Psoas muscle (tissue), 8 donors: ENCODE results near the gene DISP2. TPM values are rescaled to one million over a fixed set of nuclear protein-coding genes. Genes with fewer than 3 reads are reported as not detected.

Source experiments
- ATAC-seq, 4 donors: fragments of 200-7000 bp; cut with Tn5 transposase; one replicate each; pipeline ENCODE4 v1.9.1; 2020; ENCODE audit warnings: moderate library complexity in 3 of 4, mild to moderate bottlenecking in 2 of 4
- DNase-seq, 2 donors: peaks; one replicate each; pipeline ENCODE4 v3.0.0-alpha.2; 2020
- H3K27ac ChIP-seq: fragments of 200-600 bp; one replicate; pipeline ENCODE4 v1.8.0; 2022
- H3K27me3 ChIP-seq, 3 donors: fragments of 200-600 bp in 1 of 3; one replicate each; pipeline versions ENCODE4 v1.6.1 to v1.8.0; 2013 to 2022; ENCODE audit warnings: low read length in 2 of 3, mild to moderate bottlenecking in 2 of 3, moderate library complexity in 1 of 3; ENCODE audit not compliant: insufficient read depth in 3 of 3
- H3K36me3 ChIP-seq, 2 donors: fragments of 200-600 bp in 1 of 2; one replicate each; pipeline versions ENCODE4 v1.6.1 to v1.8.0; 2013 to 2022; ENCODE audit warnings: low read depth in 1 of 2, mild to moderate bottlenecking in 1 of 2, moderate library complexity in 1 of 2; ENCODE audit not compliant: insufficient read depth in 1 of 2
- H3K4me1 ChIP-seq: fragments of 200-600 bp; one replicate; pipeline ENCODE4 v1.8.0; 2022
- H3K4me3 ChIP-seq: fragments of 200-600 bp; one replicate; pipeline ENCODE4 v1.8.0; 2022; ENCODE audit warnings: mild to moderate bottlenecking
- H3K9me3 ChIP-seq: fragments of 200-600 bp; one replicate; pipeline ENCODE4 v1.8.0; 2022
- WGBS, 3 donors: extraction: QIAGEN DNeasy Blood & Tissue Kit; methylation state at CpG; one replicate each; pipeline versions ENCODE4 v1.1.6 to v1.1.7; 2013; 5-methylcytosine and 5-hydroxymethylcytosine counted together
- intact Hi-C, 2 donors: fragments of 100-400 bp; cut with DNase I; formaldehyde crosslinking; loops; one replicate each; pipeline versions ENCODE4 v1.11.0 to v1.14.2; 2022
- polyA plus RNA-seq, 3 donors: library from polyadenylated mRNA; stranded (reverse); fragments of 200-250 nt; gene quantifications; one replicate each; pipeline ENCODE4 v1.2.3, GENCODE V29; 2013
- total RNA-seq, 4 donors: library from RNA; stranded (reverse); fragmentation: NEBNext Ultra II Directional in 2 of 4; extraction: Animal tissue kit (Norgen Biotek cat#: 25700) in 2 of 4; gene quantifications; one replicate each; pipeline versions ENCODE4 v1.2.1 to v1.2.4, GENCODE V29; 2021 to 2023
- TF ChIP-seq, protein P1 (sequence below): fragments of 200-600 bp; IDR thresholded peaks from one replicate; pipeline ENCODE4 v1.8.0; 2022; ENCODE audit warnings: antibody characterized with exemption
- donor health status: healthy with polysubstance abuse.
- donor health status: DM: no; HTN: no; CAD: no; lungs with moderate emphysema.
- donor health status: Bipolar disorder and iron deficiency.
- donor health status: healthy.
- donor health status: DM: yes; HTN: yes; CAD: no.
- donor health status: DM: no; HTN: no; CAD: no.
- donor health status: DM: no; HTN: no; CAD: no.
- donor health status: DM: yes; HTN: yes; CAD: no.

Gene DISP2
- total and polyA plus RNA-seq, 7 donors, result 0.05 to 2.4 (median 0.62) TPM

DNA sequence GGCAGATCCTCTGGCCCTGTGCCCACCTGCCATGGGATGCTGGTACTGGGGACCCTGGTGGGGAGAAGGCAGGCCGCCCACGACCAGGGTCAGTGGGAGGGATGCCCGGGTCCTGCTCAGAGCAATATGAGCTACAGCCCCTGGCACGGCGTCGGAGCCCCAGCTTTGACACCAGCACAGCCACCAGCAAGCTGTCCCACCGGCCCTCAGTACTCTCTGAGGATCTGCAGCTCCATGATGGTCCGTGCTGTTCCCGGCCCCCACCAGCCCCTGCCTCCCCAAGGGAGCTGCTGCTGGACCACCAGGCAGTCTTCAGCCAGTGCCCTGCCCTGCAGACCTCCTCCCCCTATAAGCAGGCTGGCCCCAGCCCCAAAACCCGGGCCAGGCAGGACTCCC, 11.5 kb downstream of the DISP2 start:
- intact Hi-C loops, result loop anchor here in 1 of 2 donors (5.0 kb wide), 1 partner anchor 53 kb away; no protein-coding TSS in a partner anchor
- ATAC-seq (no peak), DNase-seq (no peak)
- 80 to 89% (median 82%) methylated on average over 10 of the region's 10 CpGs for WGBS, 3 donors
- H3K4me1 ChIP-seq, result peaks cover 18% of the 10 kb centered on the region
- no peaks in the 10 kb centered on the region for H3K9me3 ChIP-seq
- TF ChIP-seq, protein P1, sequence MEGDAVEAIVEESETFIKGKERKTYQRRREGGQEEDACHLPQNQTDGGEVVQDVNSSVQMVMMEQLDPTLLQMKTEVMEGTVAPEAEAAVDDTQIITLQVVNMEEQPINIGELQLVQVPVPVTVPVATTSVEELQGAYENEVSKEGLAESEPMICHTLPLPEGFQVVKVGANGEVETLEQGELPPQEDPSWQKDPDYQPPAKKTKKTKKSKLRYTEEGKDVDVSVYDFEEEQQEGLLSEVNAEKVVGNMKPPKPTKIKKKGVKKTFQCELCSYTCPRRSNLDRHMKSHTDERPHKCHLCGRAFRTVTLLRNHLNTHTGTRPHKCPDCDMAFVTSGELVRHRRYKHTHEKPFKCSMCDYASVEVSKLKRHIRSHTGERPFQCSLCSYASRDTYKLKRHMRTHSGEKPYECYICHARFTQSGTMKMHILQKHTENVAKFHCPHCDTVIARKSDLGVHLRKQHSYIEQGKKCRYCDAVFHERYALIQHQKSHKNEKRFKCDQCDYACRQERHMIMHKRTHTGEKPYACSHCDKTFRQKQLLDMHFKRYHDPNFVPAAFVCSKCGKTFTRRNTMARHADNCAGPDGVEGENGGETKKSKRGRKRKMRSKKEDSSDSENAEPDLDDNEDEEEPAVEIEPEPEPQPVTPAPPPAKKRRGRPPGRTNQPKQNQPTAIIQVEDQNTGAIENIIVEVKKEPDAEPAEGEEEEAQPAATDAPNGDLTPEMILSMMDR, result no peak
- no peaks in the 10 kb centered on the region for H3K27me3 ChIP-seq
- H3K4me3 ChIP-seq, result no peak overlapping the region
- H3K27ac ChIP-seq, result no peak overlapping the region
- no peaks in the 10 kb centered on the region for H3K36me3 ChIP-seq

DNA sequence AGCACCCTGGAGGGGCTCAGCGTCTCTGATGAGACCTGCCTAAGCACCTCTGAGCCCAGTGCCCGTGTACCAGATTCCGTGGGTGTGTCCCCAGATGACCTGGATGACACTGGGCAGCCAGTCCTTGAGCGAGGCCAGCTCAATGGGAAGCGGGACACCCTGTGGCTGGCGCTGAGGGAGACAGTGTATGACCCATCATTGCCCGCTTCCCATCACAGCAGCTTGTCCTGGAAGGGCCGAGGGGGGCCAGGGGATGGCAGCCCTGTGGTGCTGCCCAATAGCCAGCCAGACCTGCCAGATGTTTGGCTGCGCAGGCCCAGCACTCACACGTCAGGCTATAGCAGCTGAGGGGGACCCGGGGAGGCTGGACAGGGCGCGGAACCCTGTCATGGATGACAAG, 12.0 kb downstream of the DISP2 start:
- H3K27ac ChIP-seq, result no peak overlapping the region
- peaks cover 18% of the 10 kb centered on the region for H3K4me1 ChIP-seq
- no peak overlapping the region for H3K4me3 ChIP-seq
- no peaks in the 10 kb centered on the region for H3K36me3 ChIP-seq
- whole genome bisulfite sequencing, 3 donors, result 67 to 82% (median 69%) methylated on average over 13 of the region's 13 CpGs
- no peaks in the 10 kb centered on the region for H3K27me3 ChIP-seq
- no peak for DNase-seq
- no peaks in the 10 kb centered on the region for H3K9me3 ChIP-seq
- ATAC-seq, result no peak
- TF ChIP-seq, protein P1, result no peak
- intact Hi-C loops, result loop anchor here in 1 of 2 donors (5.0 kb wide), 1 partner anchor 52 kb away; no protein-coding TSS in a partner anchor

DNA sequence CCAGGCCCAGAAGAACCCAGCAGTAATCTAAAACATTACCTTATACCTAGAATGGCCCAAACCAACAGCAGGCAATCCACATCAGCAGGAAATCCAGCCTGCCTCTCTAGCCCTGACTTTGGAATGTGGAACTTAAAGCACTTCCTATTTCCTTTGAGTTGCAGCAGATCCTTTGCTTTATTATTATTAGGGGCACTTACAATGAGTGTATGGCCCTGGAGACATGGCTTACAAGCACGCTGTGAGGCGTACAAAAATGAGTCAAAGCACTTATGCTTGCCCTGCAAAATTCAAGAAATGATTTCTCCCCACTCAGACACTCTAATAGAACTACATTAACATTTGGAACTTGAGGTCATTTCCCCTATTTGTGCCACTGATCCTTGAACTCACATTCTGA, 15.0 kb downstream of the DISP2 start:
- 45 to 66% (median 65%) methylated on average over 2 of the region's 2 CpGs for WGBS, 3 donors
- no peak overlapping the region for H3K4me3 ChIP-seq
- no peaks in the 10 kb centered on the region for H3K9me3 ChIP-seq
- H3K27me3 ChIP-seq, result no peaks in the 10 kb centered on the region
- TF ChIP-seq, protein P1, result no peak
- no peak overlapping the region for H3K27ac ChIP-seq
- DNase-seq (no peak), ATAC-seq (no peak)
- no peaks in the 10 kb centered on the region for H3K4me1 ChIP-seq
- no peaks in the 10 kb centered on the region for H3K36me3 ChIP-seq
- intact Hi-C loops, result no loop called here

DNA sequence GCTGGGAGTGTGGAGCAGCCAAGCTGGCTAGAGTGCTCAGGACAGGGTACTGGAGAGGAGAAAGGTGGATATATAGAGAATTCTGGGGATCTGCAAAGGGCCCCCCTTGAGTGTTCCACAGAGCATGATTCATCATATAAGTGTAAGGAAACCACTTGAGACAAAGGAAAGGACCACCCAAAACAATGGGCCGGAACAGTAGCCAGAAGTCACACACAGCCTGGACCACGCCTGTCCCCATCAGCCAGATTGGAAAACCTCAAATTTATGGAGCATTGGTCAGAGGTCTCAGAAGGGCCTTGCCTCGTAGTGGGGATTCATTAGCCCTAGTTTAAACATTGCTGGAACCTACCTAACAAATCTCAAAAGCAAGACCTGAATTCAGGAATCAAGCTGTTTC, 19.6 kb downstream of the DISP2 start:
- TF ChIP-seq, protein P1, result no peak
- WGBS, 3 donors, result 74 to 77% (median 74%) methylated on average over 3 of the region's 3 CpGs

DNA sequence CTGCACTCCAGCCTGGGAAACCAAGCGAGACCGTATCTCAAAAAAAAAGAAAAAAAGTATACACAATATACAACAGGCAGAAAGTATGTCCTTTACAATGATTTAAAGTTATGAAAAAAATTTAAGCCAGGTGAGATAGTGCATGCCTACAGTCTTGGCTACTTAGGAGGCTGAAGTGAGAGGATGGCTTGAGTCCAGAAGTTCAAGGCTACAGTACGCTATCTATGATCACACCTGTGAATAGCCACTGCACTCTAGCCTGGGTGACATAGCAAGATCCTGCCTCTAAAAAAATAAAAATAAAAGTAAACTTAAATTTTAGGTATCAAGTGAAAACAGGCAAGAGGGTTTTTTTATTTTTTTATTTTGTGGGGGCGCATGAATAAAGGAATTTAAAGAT, 21.4 kb downstream of the DISP2 start:
- Histone ChIP-seq H3K27me3 (no peaks in the 10 kb centered on the region), H3K9me3 (no peaks in the 10 kb centered on the region), H3K27ac (peak overlapping the region; percentile 81), H3K4me3 (no peak overlapping the region), H3K36me3 (no peaks in the 10 kb centered on the region), H3K4me1 (peaks cover 25% of the 10 kb centered on the region)
- DNase-seq (no peak), ATAC-seq (no peak)
- TF ChIP-seq, protein P1, result no peak
- WGBS, 3 donors, result 80 to 84% (median 81%) methylated on average over 4 of the region's 4 CpGs
- intact Hi-C loops, result no loop called here

More for the DNA sequence above, 19.6 kb downstream of the DISP2 start:
- Histone ChIP-seq H3K4me3 (no peak overlapping the region), H3K4me1 (peaks cover 18% of the 10 kb centered on the region), H3K36me3 (no peaks in the 10 kb centered on the region), H3K27me3 (no peaks in the 10 kb centered on the region), H3K9me3 (no peaks in the 10 kb centered on the region), H3K27ac (no peak overlapping the region)
- DNase-seq (no peak), ATAC-seq (no peak)
- intact Hi-C loops, result no loop called here
